ENCODE measurements around the gene NTNG2.

NTNG2 gene

GRCh38 chr9:132146575-132146974 is 15.3 kb upstream of the NTNG2 start:
- no peak for DNase-seq (ENCODE audit: low read depth in 2 of 2)

GRCh38 chr9:132147331-132147730 is 14.5 kb upstream of the NTNG2 start:
- DNase-seq (ENCODE audit: low read depth in 2 of 2) = no peak

GRCh38 chr9:132147839-132148238 is 14.0 kb upstream of the NTNG2 start:
- DNase-seq (ENCODE audit: low read depth in 2 of 2) = no peak

- DNase-seq (ENCODE audit: low read depth in 2 of 2) = no peak
Observed at GRCh38 chr9:132150256-132150655, 11.6 kb upstream of the NTNG2 start.

GRCh38 chr9:132151118-132151517 is 10.7 kb upstream of the NTNG2 start:
- no peak for DNase-seq (ENCODE audit: low read depth in 2 of 2)

GRCh38 chr9:132152231-132152630 is 9.6 kb upstream of the NTNG2 start:
- no peak for DNase-seq (ENCODE audit: low read depth in 2 of 2)

GRCh38 chr9:132154863-132155567 is 6.8 kb upstream of the NTNG2 start:
- no peak for DNase-seq (ENCODE audit: low read depth in 2 of 2)

- no peak for DNase-seq (ENCODE audit: low read depth in 2 of 2)
Observed at GRCh38 chr9:132155568-132155895, 6.3 kb upstream of the NTNG2 start.

- DNase-seq (ENCODE audit: low read depth in 2 of 2) = no peak
Observed at GRCh38 chr9:132156262-132156661, 5.6 kb upstream of the NTNG2 start.

GRCh38 chr9:132157347-132158116 is 4.3 kb upstream of the NTNG2 start:
- DNase-seq (ENCODE audit: low read depth in 2 of 2) = no peak

- peak; percentile 51 to 59 for DNase-seq (ENCODE audit: low read depth in 2 of 2)
Observed at GRCh38 chr9:132160802-132161742, 786 bp upstream of the NTNG2 start.

GRCh38 chr9:132162764-132163456 is 1.1 kb downstream of the NTNG2 start:
- DNase-seq (ENCODE audit: low read depth in 2 of 2) = no peak

- no peak for DNase-seq (ENCODE audit: low read depth in 2 of 2)
Observed at GRCh38 chr9:132163457-132163875, 1.6 kb downstream of the NTNG2 start.

GRCh38 chr9:132163876-132164603 is 2.2 kb downstream of the NTNG2 start:
- DNase-seq (ENCODE audit: low read depth in 2 of 2) = no peak

GRCh38 chr9:132164604-132165362 is 2.9 kb downstream of the NTNG2 start:
- no peak for DNase-seq (ENCODE audit: low read depth in 2 of 2)

- DNase-seq (ENCODE audit: low read depth in 2 of 2) = no peak
Observed at GRCh38 chr9:132166599-132166998, 4.7 kb downstream of the NTNG2 start.

- no peak for DNase-seq (ENCODE audit: low read depth in 2 of 2)
Observed at GRCh38 chr9:132167192-132167591, 5.3 kb downstream of the NTNG2 start.

GRCh38 chr9:132168347-132168746 is 6.5 kb downstream of the NTNG2 start:
- no peak for DNase-seq (ENCODE audit: low read depth in 2 of 2)

GRCh38 chr9:132168851-132169250 is 7.0 kb downstream of the NTNG2 start:
- no peak for DNase-seq (ENCODE audit: low read depth in 2 of 2)

GRCh38 chr9:132169672-132170392 is 8.0 kb downstream of the NTNG2 start:
- peak; percentile 11 to 37 for DNase-seq (ENCODE audit: low read depth in 2 of 2)

Measured in stimulated activated CD8-positive, alpha-beta memory T cell treated with anti-CD3 and anti-CD28 coated beads, Interleukin-7, amount 100 ng/mL, for 4 hours (primary cell).